HCT116 (cell line): ENCODE measurements around the gene GJA10.

Experiments
- CEBPB ChIP-seq: IDR thresholded peaks from 2 replicates; pipeline ENCODE4 v1.6.1; 2012; ENCODE audit warnings: low read depth
- CTCF ChIP-seq, 3 experiments: fragments of 200-600 bp in 1 of 3; sonication (generic) in 1 of 3; IDR thresholded peaks in 2 of 3; conservative IDR thresholded peaks in 1 of 3; 2 replicates each; pipeline ENCODE4 v1.5.1; 2012 to 2017; ENCODE audit warnings: low read depth in 2 of 3, low read length in 2 of 3, antibody characterized with exemption in 1 of 3, borderline replicate concordance in 1 of 3, control low read depth in 1 of 3, mild to moderate bottlenecking in 1 of 3, mixed read lengths in 1 of 3, mixed run types in 1 of 3, moderate library complexity in 1 of 3; ENCODE audit not compliant: insufficient read depth in 1 of 3
- ELF1 ChIP-seq: IDR thresholded peaks from 2 replicates; pipeline ENCODE4 v1.6.1; 2012; ENCODE audit warnings: low read depth, borderline replicate concordance
- EZH2 ChIP-seq: fragments of 200-600 bp; sonication (generic); IDR thresholded peaks from 2 replicates; pipeline ENCODE4 v1.6.1; 2017; ENCODE audit warnings: antibody characterized with exemption, mixed run types
- EZH2phosphoT487 ChIP-seq: fragments of 200-600 bp; IDR thresholded peaks from 2 replicates; pipeline ENCODE4 v1.6.1; 2018; ENCODE audit warnings: antibody characterized with exemption, borderline replicate concordance
- JUND ChIP-seq: IDR thresholded peaks from 2 replicates; pipeline ENCODE4 v1.6.1; 2012
- POLR2A ChIP-seq: IDR thresholded peaks from 2 replicates; pipeline ENCODE4 v1.7.0; 2011; ENCODE audit warnings: borderline replicate concordance; ENCODE audit not compliant: insufficient read depth, insufficient read length; ENCODE audit errors: extremely low read depth
- POLR2AphosphoS5 ChIP-seq: IDR thresholded peaks from 2 replicates; pipeline ENCODE4 v1.6.1; 2011; ENCODE audit warnings: mild to moderate bottlenecking, low read depth, low read length, moderate library complexity
- RAD21 ChIP-seq: IDR thresholded peaks from 2 replicates; pipeline ENCODE4 v1.6.1; 2012; ENCODE audit warnings: low read depth, mild to moderate bottlenecking
- SIN3A ChIP-seq: IDR thresholded peaks from 2 replicates; pipeline ENCODE4 v1.6.1; 2012; ENCODE audit warnings: low read depth
- ZNF274 ChIP-seq: fragments of 200-500 bp; sonication (Bioruptor generic); IDR thresholded peaks from 2 replicates; pipeline ENCODE4 v1.6.1; 2014; ENCODE audit warnings: mild to moderate bottlenecking, low read depth, low read length, inconsistent platforms
- TF ChIP-seq, protein P1 (sequence below): IDR thresholded peaks from 2 replicates; pipeline ENCODE4 v1.6.1; 2012; ENCODE audit warnings: low read depth

DNA sequence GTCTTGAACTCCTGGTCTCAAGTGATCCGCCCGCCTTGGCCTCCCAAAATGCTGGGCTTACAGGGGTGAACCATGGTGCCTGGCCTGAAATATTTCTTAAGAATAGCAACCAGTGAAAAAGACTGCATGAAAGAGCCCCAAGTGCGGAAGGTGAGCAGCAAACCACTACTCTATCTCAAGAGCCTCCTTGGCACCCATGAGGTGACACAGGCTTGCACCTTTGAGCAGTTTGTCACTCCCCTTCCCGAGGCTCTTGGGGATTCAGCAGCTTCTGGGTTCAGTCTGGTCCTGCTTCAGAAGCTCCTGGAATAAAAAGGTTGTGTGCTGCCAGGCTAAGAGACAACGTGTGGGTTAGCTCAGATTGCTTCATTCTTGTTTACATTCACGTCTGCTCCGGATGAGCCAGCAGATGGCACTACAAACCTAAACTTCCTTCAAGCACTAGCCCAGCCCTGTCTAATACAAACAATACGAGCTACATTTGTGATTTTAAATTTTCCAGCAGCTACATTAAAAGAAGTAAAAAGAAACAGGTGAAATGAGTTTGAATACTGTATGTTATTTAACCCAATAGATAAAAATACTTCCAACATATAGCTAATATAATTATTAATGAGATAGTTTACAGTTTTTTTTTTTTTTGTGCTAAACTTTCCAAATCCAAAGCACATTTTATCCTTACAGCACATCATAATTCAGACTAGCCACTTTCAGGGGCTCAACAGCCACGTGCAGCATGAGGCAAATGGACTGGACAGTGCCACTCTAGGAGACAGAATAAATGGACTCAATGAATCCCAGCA, 46.2 kb downstream of the GJA10 start:
- peak; percentile 67 to 82 (median 81) for TF ChIP-seq CTCF (IDR thresholded peaks at IDR 0.05 in 2 of 3, conservative IDR thresholded peaks at IDR 0.05 in 1 of 3; ENCODE audit: borderline replicate concordance in 1 of 3, insufficient read depth in 1 of 3, low read depth in 2 of 3, low read length in 2 of 3)
- TF ChIP-seq EZH2 = no peak
- peak; percentile 93 for TF ChIP-seq RAD21
- no peak for TF ChIP-seq ZNF274
- no peak for TF ChIP-seq EZH2phosphoT487
- TF ChIP-seq POLR2A = no peak
- no peak for TF ChIP-seq JUND
- peak; percentile 74 for TF ChIP-seq CEBPB
- TF ChIP-seq SIN3A = no peak
- no peak for TF ChIP-seq ELF1
- TF ChIP-seq, protein P1, sequence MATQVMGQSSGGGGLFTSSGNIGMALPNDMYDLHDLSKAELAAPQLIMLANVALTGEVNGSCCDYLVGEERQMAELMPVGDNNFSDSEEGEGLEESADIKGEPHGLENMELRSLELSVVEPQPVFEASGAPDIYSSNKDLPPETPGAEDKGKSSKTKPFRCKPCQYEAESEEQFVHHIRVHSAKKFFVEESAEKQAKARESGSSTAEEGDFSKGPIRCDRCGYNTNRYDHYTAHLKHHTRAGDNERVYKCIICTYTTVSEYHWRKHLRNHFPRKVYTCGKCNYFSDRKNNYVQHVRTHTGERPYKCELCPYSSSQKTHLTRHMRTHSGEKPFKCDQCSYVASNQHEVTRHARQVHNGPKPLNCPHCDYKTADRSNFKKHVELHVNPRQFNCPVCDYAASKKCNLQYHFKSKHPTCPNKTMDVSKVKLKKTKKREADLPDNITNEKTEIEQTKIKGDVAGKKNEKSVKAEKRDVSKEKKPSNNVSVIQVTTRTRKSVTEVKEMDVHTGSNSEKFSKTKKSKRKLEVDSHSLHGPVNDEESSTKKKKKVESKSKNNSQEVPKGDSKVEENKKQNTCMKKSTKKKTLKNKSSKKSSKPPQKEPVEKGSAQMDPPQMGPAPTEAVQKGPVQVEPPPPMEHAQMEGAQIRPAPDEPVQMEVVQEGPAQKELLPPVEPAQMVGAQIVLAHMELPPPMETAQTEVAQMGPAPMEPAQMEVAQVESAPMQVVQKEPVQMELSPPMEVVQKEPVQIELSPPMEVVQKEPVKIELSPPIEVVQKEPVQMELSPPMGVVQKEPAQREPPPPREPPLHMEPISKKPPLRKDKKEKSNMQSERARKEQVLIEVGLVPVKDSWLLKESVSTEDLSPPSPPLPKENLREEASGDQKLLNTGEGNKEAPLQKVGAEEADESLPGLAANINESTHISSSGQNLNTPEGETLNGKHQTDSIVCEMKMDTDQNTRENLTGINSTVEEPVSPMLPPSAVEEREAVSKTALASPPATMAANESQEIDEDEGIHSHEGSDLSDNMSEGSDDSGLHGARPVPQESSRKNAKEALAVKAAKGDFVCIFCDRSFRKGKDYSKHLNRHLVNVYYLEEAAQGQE = no peak
- TF ChIP-seq POLR2AphosphoS5 = no peak
